ENCODE results near the gene PPFIBP2. TPM values are rescaled to one million over a fixed set of nuclear protein-coding genes. Genes with fewer than 3 reads are reported as not detected.

PPFIBP2 gene
- total and polyA plus RNA-seq, 10 donors: 17.2 to 75.1 (median 40.4) TPM

DNA sequence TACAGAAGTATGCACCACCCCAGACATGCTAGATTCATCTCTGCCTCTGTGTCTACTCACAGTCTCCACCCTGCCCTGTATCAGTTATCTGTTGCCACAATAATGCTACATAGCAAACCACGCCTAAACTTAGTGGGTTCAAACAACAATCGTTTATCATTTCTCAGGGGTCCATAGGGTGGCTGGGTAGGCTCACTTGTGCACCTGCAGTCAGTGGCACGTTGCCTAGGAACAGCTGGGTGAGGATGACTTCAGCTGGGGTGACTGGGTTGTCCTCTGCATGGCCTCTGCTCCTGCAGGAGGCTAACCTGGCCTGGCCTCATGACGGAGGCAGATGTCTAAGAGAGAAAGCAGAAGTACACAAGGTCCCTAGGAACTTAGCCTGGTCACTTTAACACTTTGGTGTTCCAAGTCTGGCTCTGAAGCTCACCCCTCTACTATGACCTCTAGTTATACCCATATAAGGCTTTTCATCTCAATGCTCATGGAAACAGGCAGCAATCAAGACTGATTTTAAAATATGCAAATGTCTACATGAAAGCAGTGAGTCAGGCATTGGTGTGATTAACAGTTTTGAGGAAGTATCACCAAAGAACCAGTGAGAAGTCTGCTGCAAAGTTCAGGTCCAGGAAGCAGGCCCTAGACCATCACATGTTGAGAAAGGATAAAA is 17.8 kb upstream of the PPFIBP2 start:
- Histone ChIP-seq H3K36me3 (no peaks in the 10 kb centered on the region), H3K27ac (peak overlapping the region; percentile 9 to 75 (median 60)), H3K27me3 (replicated peaks in 1 of 7) (no peaks in the 10 kb centered on the region), H3K4me1 (peaks cover 20 to 80% (median 44%) of the 10 kb centered on the region in 6 donors), H3K4me3 (no peak overlapping the region), H3K9me3 (no peaks in the 10 kb centered on the region)
- DNase-seq: no peak
- TF ChIP-seq, protein P1, sequence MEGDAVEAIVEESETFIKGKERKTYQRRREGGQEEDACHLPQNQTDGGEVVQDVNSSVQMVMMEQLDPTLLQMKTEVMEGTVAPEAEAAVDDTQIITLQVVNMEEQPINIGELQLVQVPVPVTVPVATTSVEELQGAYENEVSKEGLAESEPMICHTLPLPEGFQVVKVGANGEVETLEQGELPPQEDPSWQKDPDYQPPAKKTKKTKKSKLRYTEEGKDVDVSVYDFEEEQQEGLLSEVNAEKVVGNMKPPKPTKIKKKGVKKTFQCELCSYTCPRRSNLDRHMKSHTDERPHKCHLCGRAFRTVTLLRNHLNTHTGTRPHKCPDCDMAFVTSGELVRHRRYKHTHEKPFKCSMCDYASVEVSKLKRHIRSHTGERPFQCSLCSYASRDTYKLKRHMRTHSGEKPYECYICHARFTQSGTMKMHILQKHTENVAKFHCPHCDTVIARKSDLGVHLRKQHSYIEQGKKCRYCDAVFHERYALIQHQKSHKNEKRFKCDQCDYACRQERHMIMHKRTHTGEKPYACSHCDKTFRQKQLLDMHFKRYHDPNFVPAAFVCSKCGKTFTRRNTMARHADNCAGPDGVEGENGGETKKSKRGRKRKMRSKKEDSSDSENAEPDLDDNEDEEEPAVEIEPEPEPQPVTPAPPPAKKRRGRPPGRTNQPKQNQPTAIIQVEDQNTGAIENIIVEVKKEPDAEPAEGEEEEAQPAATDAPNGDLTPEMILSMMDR (IDR thresholded peaks at IDR 0.05 in 8 of 11, conservative IDR thresholded peaks at IDR 0.05 in 3 of 11): no peak
- TF ChIP-seq POLR2AphosphoS5 (IDR thresholded peaks at IDR 0.05) (peak in 2 of 3 donors; percentile 58 to 69), POLR2A (IDR thresholded peaks at IDR 0.05) (no peak)
- intact Hi-C loops (cut with DNase I; ENCODE audit: low total_unique reads): no loop called here
- 47 to 62% (median 54%) methylated on average over 3 to 4 of the region's 4 CpGs for WGBS, 5 donors

DNA sequence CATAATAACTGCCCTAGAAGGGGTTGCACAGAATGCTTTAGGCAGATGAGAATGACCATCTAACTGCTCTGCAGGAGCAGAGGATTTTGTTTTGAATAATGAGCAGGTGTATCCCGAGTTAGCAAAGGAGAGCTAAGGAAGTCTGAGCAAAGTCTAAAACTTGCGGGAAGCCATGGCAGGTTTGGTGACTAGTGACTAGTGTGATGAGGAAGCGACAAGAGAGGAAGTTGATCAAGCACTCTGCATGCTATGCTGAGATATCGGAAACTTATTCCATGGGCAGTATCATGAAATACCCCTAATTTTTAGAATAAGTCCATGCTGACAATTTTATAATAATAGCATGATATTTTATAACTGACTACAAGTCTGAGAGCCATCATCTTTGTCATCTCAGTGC is 15.6 kb upstream of the PPFIBP2 start:
- Histone ChIP-seq H3K4me3 (no peak overlapping the region), H3K36me3 (no peaks in the 10 kb centered on the region), H3K4me1 (peaks cover 8 to 61% (median 35%) of the 10 kb centered on the region in 6 donors), H3K27me3 (replicated peaks in 1 of 7) (no peaks in the 10 kb centered on the region), H3K9me3 (no peaks in the 10 kb centered on the region), H3K27ac (peak overlapping the region in 5 of 8 donors; percentile 55 to 75 (median 68))
- WGBS, 5 donors: 25 to 55% (median 38%) methylated on average over 4 of the region's 4 CpGs
- TF ChIP-seq, protein P1 (IDR thresholded peaks at IDR 0.05 in 8 of 11, conservative IDR thresholded peaks at IDR 0.05 in 3 of 11): no peak
- TF ChIP-seq POLR2A (IDR thresholded peaks at IDR 0.05) (no peak), POLR2AphosphoS5 (IDR thresholded peaks at IDR 0.05) (no peak)
- intact Hi-C loops (cut with DNase I; ENCODE audit: low total_unique reads): no loop called here
- no peak for DNase-seq

DNA sequence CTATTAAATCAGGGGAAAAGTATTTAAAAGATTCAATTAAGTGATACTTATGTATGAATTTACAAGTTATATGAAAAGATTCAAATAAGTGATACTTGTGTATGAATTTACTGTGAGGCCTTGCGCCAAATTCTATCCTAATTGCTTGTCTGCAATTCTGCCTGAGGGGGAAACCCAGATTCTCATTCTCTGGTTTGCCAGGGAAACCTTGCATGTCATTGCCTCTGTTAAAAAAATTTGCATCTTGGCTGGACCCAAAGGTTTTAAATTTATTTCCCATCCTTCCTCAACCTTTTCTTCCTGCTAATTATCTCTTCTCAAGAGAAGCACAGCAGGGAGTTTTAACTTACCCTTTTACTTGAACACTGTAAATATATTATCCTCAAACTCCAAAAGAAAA is 14.7 kb upstream of the PPFIBP2 start:
- peak overlapping the region in 4 of 8 donors; percentile 55 to 75 (median 69) for H3K27ac ChIP-seq
- WGBS, 5 donors: 85 to 97% (median 90%) methylated on average over 1 of the region's 1 CpG
- DNase-seq: no peak
- TF ChIP-seq, protein P1 (IDR thresholded peaks at IDR 0.05 in 8 of 11, conservative IDR thresholded peaks at IDR 0.05 in 3 of 11): no peak
- TF ChIP-seq POLR2A (IDR thresholded peaks at IDR 0.05): no peak
- TF ChIP-seq POLR2AphosphoS5 (IDR thresholded peaks at IDR 0.05): no peak
- H3K4me3 ChIP-seq: no peak overlapping the region
- no peaks in the 10 kb centered on the region for H3K36me3 ChIP-seq
- H3K9me3 ChIP-seq: no peaks in the 10 kb centered on the region
- peaks cover 5 to 53% (median 28%) of the 10 kb centered on the region in 6 donors for H3K4me1 ChIP-seq
- no peaks in the 10 kb centered on the region for H3K27me3 ChIP-seq (replicated peaks in 1 of 7)
- intact Hi-C loops (cut with DNase I; ENCODE audit: low total_unique reads): no loop called here

DNA sequence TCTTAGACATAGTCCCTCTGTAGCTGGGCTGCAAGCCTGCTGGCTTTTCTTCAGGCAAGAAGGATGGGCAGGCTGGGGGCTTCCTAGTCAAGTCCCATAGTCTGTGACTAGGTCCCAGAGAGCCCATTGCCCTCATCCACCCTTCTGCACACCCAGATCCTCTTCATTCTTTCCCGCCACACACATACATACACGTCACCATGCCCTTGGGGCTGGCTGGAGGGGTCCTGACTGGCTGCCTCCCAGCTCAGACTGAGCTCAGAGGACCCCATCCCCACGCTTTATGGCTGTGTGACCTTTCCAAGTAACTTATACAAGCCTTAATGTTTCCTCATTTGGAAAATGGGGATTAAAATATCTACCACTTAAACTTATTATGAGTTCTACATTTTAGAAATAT is 13.5 kb upstream of the PPFIBP2 start:
- H3K4me3 ChIP-seq: no peak overlapping the region
- intact Hi-C loops (cut with DNase I; ENCODE audit: low total_unique reads): no loop called here
- WGBS, 5 donors: 85 to 89% (median 88%) methylated on average over 3 of the region's 3 CpGs
- peaks cover 5 to 43% (median 26%) of the 10 kb centered on the region in 6 donors for H3K4me1 ChIP-seq
- H3K27me3 ChIP-seq (replicated peaks in 1 of 7): peaks cover 0 to 1% (median 0%) of the 10 kb centered on the region in 7 donors
- no peak overlapping the region for H3K27ac ChIP-seq
- no peak for DNase-seq
- no peaks in the 10 kb centered on the region for H3K36me3 ChIP-seq
- no peak for TF ChIP-seq POLR2A (IDR thresholded peaks at IDR 0.05)
- TF ChIP-seq POLR2AphosphoS5 (IDR thresholded peaks at IDR 0.05): no peak
- TF ChIP-seq, protein P1 (IDR thresholded peaks at IDR 0.05 in 8 of 11, conservative IDR thresholded peaks at IDR 0.05 in 3 of 11): no peak
- H3K9me3 ChIP-seq: no peaks in the 10 kb centered on the region
